A549 (cell line): ENCODE results near the gene CFAP92. TPM values are rescaled to one million over a fixed set of nuclear protein-coding genes. Genes with fewer than 3 reads are reported as not detected.

Source experiments
- ATAC-seq, 2 experiments: fragments of 200-7000 bp in 1 of 2; fragments of >200 bp in 1 of 2; cut with Nextera tagmentation in 1 of 2; cut with Tn5 transposase in 1 of 2; 3 replicates each; pipeline versions ENCODE4 v1.8.0 to v1.9.1; 2018 to 2020; ENCODE audit warnings: mild to moderate bottlenecking in 1 of 2, moderate library complexity in 1 of 2
- CTCF ChIA-PET: fragments of 300-600 bp; sonication (Branson Sonifier 250); formaldehyde crosslinking; extraction: SDS; loops from one replicate; lab custom pipeline; 2021; ENCODE audit warnings: antibody characterized with exemption, inconsistent platforms; lab: Yijun Ruan, JAX
- POLR2A ChIA-PET: fragments of 350-600 bp; formaldehyde crosslinking; extraction: SDS; loops from one replicate; lab custom pipeline; 2021; ENCODE audit warnings: antibody characterized with exemption, inconsistent platforms; lab: Yijun Ruan, JAX
- DNase-seq, 2 experiments: peaks; one replicate each; pipeline versions ENCODE4 v3.0.0 to v3.0.0-alpha.2; 2011 to 2016; ENCODE audit warnings: low read depth in 1 of 2, low spot score in 1 of 2
- FAIRE-seq: peaks from 2 replicates; lab custom pipeline; 2011; peaks lifted over from hg19 to GRCh38; lab: Jason Lieb, UNC
- H3K27ac ChIP-seq, 2 experiments: fragments of >200 bp; sonication (Bioruptor Twin); formaldehyde crosslinking; 3 replicates each; pipeline ENCODE4 v1.5.1; 2016 to 2017
- H3K4me1 ChIP-seq: fragments of >200 bp; sonication (Bioruptor Twin); formaldehyde crosslinking; 3 replicates; pipeline ENCODE4 v1.6.1; 2016
- H3K4me2 ChIP-seq: fragments of >200 bp; sonication (Bioruptor Twin); formaldehyde crosslinking; 3 replicates; pipeline ENCODE4 v1.6.1; 2016
- H3K4me3 ChIP-seq: fragments of >200 bp; sonication (Bioruptor Twin); formaldehyde crosslinking; 3 replicates; pipeline ENCODE4 v1.5.1; 2016
- H3K9me3 ChIP-seq: fragments of >200 bp; sonication (Bioruptor Twin); formaldehyde crosslinking; 3 replicates; pipeline ENCODE4 v1.6.1; 2016
- CBX2 ChIP-seq: fragments of 200-600 bp; sonication (generic); IDR thresholded peaks from 2 replicates; pipeline ENCODE4 v1.6.1; 2016; ENCODE audit warnings: low read depth, mild to moderate bottlenecking, borderline replicate concordance
- CBX8 ChIP-seq: fragments of 200-600 bp; sonication (generic); IDR thresholded peaks from 2 replicates; pipeline ENCODE4 v1.6.1; 2016
- CHD2 ChIP-seq: fragments of 150-350 bp; IDR thresholded peaks from 2 replicates; pipeline ENCODE4 v1.6.1; 2014; ENCODE audit warnings: low read length; ENCODE audit not compliant: partially characterized antibody
- CHD4 ChIP-seq: fragments of 200-600 bp; sonication (generic); IDR thresholded peaks from 2 replicates; pipeline ENCODE4 v1.6.1; 2016; ENCODE audit warnings: antibody characterized with exemption, mild to moderate bottlenecking, borderline replicate concordance
- EHF ChIP-seq: fragments of 250-450 bp; sonication (Bioruptor Pico); IDR thresholded peaks from 2 replicates; pipeline ENCODE4 v1.5.0; 2020; ENCODE audit warnings: mild to moderate bottlenecking
- ESRRA ChIP-seq: fragments of 150-350 bp; IDR thresholded peaks from 2 replicates; pipeline ENCODE4 v1.6.1; 2014; ENCODE audit warnings: mild to moderate bottlenecking, low read length, borderline replicate concordance
- FOSL2 ChIP-seq, 2 experiments: fragments of 450-650 bp in 1 of 2; fragments of >200 bp in 1 of 2; sonication (Bioruptor Twin) in 1 of 2; formaldehyde crosslinking; IDR thresholded peaks; 2 replicates each; pipeline versions ENCODE4 v1.5.0 to v1.6.1; 2016 to 2020; ENCODE audit warnings: mild to moderate bottlenecking in 1 of 2, moderate library complexity in 1 of 2
- HDAC2 ChIP-seq: fragments of 200-600 bp; sonication (generic); IDR thresholded peaks from 2 replicates; pipeline ENCODE4 v1.6.1; 2016
- HOXA7 ChIP-seq: fragments of 250-450 bp; sonication (Bioruptor Pico); IDR thresholded peaks from 2 replicates; pipeline ENCODE4 v1.5.0; 2020; ENCODE audit warnings: mild to moderate bottlenecking, moderate library complexity
- JUNB ChIP-seq: fragments of >200 bp; sonication (Bioruptor Twin); formaldehyde crosslinking; IDR thresholded peaks from 2 replicates; pipeline ENCODE4 v1.6.1; 2016
- POLR2AphosphoS2 ChIP-seq: conservative IDR thresholded peaks from 2 replicates; pipeline ENCODE4 v1.6.1; 2012; ENCODE audit warnings: low read length, improper control_type of control experiment, inconsistent platforms
- RAD21 ChIP-seq, 2 experiments: fragments of >200 bp in 1 of 2; sonication (Bioruptor Twin) in 1 of 2; formaldehyde crosslinking in 1 of 2; IDR thresholded peaks in 1 of 2; conservative IDR thresholded peaks in 1 of 2; 2 replicates in 1 of 2; 3 replicates in 1 of 2; pipeline ENCODE4 v1.6.1; 2012 to 2018; ENCODE audit warnings: inconsistent platforms in 1 of 2
- RCOR1 ChIP-seq: fragments of 150-350 bp; IDR thresholded peaks from 2 replicates; pipeline ENCODE4 v1.6.1; 2014; ENCODE audit warnings: antibody characterized with exemption, low read length, low read depth
- TP53 ChIP-seq: fragments of 250-450 bp; sonication (Bioruptor Pico); IDR thresholded peaks from 2 replicates; pipeline ENCODE4 v1.5.0; 2021; ENCODE audit warnings: mild to moderate bottlenecking, moderate library complexity
- ZC3H11A ChIP-seq: fragments of 450-650 bp; IDR thresholded peaks from 2 replicates; pipeline ENCODE4 v1.6.1; 2014; ENCODE audit warnings: antibody characterized with exemption, mild to moderate bottlenecking
- ZNF302 ChIP-seq: fragments of 250-450 bp; sonication (Bioruptor Pico); IDR thresholded peaks from 2 replicates; pipeline ENCODE4 v1.9.0; 2021; ENCODE audit warnings: inconsistent platforms, mild to moderate bottlenecking, moderate library complexity
- WGBS: methylation state at CpG from one replicate; pipeline ENCODE4 v1.1.6; 2017; ENCODE audit errors: missing lambda C conversion rate; 5-methylcytosine and 5-hydroxymethylcytosine counted together
- polyA plus RNA-seq, 4 experiments: library from polyadenylated mRNA; depleted of rRNA in 3 of 4; stranded (reverse); fragments of >200 nt; fragmentation: RNase III in 1 of 4; extraction: RNeasy Plus Mini Kit Qiagen cat#74134 plus additional on column Dnase treatment in 1 of 4; gene quantifications; 2 replicates in 3 of 4; 3 replicates in 1 of 4; pipeline ENCODE4 v1.2.3, GENCODE V29; 2011 to 2017
- TF ChIP-seq, protein P1 (sequence below): fragments of >200 bp; sonication (Bioruptor Twin); formaldehyde crosslinking; IDR thresholded peaks from 3 replicates; pipeline ENCODE4 v1.6.1; 2016
- TF ChIP-seq, protein P2 (sequence below): IDR thresholded peaks from 2 replicates; pipeline ENCODE4 v1.6.1; 2012
- TF ChIP-seq, protein P3 (sequence below): fragments of >200 bp; sonication (Bioruptor Twin); formaldehyde crosslinking; IDR thresholded peaks from 2 replicates; pipeline ENCODE4 v1.6.1; 2016

The CFAP92 gene
- polyA plus RNA-seq, 2 of the 4 experiments (the other 2 are of a cell fraction) = not detected

DNA sequence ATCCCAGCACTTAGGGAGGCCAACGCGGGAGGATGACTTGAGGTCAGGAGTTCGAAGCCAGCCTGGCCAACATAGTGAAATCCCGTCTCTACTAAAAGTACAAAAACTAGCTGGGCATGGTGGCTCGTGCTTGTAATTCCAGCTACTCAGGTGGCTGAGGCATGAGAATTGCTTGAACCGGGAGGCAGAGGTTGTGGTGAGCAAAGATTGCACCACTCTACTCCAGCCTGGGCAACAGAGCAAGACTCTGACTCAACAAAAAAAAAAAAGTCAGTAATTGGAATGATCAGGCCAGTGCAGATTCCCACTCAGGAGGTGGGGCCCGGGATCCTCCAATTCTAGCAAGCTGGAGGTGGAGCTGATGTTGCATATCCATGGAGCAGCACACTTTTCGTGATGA, 5.6 kb downstream of the CFAP92 start:
- no peak overlapping the region for H3K27ac ChIP-seq
- POLR2A ChIA-PET = no interaction called here
- H3K4me1 ChIP-seq = no peaks in the 10 kb centered on the region
- H3K9me3 ChIP-seq = no peaks in the 10 kb centered on the region
- no peak for ATAC-seq
- H3K4me3 ChIP-seq = no peak overlapping the region
- DNase-seq = no peak
- TF ChIP-seq CHD2 (no peak), CHD4 (no peak)
- FAIRE-seq = no peak
- CTCF ChIA-PET = interaction anchor here (0.6 to 1.7 kb wide), 2 partner anchors 18 to 90 kb away, joined by 3 to 10 read pairs; no protein-coding TSS in a partner anchor
- no peak overlapping the region for H3K4me2 ChIP-seq
- 77% methylated on average over 8 of the region's 8 CpGs for WGBS

DNA sequence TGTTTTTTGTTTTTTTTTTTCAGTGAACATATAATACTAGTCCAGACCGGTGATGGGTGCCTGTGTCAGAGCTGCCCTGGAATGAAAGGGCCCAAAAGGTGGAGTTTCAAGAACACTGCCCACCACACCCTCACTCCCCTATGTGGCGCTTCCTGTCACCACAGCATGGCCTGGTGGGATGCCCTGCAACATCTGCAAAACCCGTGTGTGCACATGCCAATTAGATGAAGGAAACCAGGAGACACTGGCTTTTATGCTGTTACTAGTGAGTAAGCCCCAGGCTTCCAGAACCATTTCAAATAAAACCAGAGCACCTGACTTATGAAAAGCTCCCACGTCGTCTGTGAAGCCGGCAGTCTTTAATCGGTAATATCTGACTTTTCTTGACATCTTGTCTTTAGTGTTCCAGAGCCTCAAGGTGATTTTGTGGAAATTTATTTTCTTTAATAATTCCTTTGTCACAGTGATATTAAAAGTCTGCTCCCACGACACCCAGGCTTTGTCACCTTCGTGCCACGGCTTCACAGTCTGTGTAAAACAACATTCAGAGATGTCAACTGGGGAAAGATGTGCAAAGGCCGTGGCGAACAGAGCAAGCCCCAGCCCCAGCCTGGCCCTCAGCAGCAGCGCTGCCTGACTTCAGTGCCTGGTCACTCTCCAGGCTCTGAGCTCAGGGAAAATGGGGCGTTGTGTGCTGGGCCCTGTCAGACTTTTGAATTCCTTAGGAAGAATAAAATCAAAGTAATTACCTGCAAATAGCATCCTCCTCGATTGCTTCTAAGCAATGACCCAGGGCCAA, 6.4 kb downstream of the CFAP92 start:
- no peaks in the 10 kb centered on the region for H3K9me3 ChIP-seq
- WGBS = 80% methylated on average over 15 of the region's 15 CpGs
- no peak overlapping the region for H3K4me3 ChIP-seq
- TF ChIP-seq CBX2 (no peak), HOXA7 (CRISPR knock-in tag) (no peak), ZC3H11A (no peak), TP53 (CRISPR knock-in tag) (no peak), CBX8 (no peak), POLR2AphosphoS2 (no peak), RAD21 (conservative IDR thresholded peaks at IDR 0.05 in 1 of 2, IDR thresholded peaks at IDR 0.05 in 1 of 2) (no peak), HDAC2 (no peak), JUNB (no peak), EHF (CRISPR knock-in tag) (no peak), FOSL2 (IDR thresholded peaks at IDR 0.05) (no peak), FOSL2 (CRISPR knock-in tag; IDR thresholded peaks at IDR 0.05) (no peak), RCOR1 (no peak), CHD4 (no peak), ZNF302 (CRISPR knock-in tag) (no peak), ESRRA (no peak)
- TF ChIP-seq, protein P1, sequence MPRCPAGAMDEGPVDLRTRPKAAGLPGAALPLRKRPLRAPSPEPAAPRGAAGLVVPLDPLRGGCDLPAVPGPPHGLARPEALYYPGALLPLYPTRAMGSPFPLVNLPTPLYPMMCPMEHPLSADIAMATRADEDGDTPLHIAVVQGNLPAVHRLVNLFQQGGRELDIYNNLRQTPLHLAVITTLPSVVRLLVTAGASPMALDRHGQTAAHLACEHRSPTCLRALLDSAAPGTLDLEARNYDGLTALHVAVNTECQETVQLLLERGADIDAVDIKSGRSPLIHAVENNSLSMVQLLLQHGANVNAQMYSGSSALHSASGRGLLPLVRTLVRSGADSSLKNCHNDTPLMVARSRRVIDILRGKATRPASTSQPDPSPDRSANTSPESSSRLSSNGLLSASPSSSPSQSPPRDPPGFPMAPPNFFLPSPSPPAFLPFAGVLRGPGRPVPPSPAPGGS = no peak
- TF ChIP-seq, protein P2, sequence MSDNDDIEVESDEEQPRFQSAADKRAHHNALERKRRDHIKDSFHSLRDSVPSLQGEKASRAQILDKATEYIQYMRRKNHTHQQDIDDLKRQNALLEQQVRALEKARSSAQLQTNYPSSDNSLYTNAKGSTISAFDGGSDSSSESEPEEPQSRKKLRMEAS = no peak
- TF ChIP-seq, protein P3, sequence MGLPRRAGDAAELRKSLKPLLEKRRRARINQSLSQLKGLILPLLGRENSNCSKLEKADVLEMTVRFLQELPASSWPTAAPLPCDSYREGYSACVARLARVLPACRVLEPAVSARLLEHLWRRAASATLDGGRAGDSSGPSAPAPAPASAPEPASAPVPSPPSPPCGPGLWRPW = no peak
- no peak overlapping the region for H3K4me2 ChIP-seq
- CTCF ChIA-PET = interaction anchor here (1.7 kb wide), 1 partner anchor 17 kb away, joined by 10 read pairs; no protein-coding TSS in a partner anchor
- POLR2A ChIA-PET = no interaction called here
- H3K27ac ChIP-seq = no peak overlapping the region
- no peak for DNase-seq
- FAIRE-seq = no peak
- ATAC-seq = no peak
- no peaks in the 10 kb centered on the region for H3K4me1 ChIP-seq

DNA sequence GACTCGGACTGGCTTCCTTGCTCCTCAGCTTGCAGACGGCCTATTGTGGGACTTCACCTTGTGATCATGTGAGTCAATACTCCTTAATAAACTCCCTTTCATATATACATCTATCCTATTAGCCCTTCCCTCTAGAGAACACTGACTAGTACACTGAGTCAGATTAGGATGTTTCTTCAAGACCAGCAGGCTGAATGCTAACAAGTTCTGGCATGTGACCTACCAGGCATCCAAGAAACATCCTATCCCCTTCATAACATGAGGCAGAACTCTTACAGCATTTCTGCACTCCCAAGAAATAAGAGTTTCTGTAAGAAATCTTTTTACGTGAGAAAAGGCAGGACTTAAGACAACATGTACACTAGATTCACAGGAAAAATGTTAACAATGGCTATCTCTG, 9.3 kb downstream of the CFAP92 start:
- no peak overlapping the region for H3K4me2 ChIP-seq
- ATAC-seq (no peak), DNase-seq (no peak), FAIRE-seq (no peak)
- H3K9me3 ChIP-seq = no peaks in the 10 kb centered on the region
- H3K4me3 ChIP-seq = no peak overlapping the region
- no peak for TF ChIP-seq RAD21 (conservative IDR thresholded peaks at IDR 0.05 in 1 of 2, IDR thresholded peaks at IDR 0.05 in 1 of 2)
- no peak overlapping the region for H3K27ac ChIP-seq
- no peaks in the 10 kb centered on the region for H3K4me1 ChIP-seq
- ChIA-PET CTCF (no interaction called here), POLR2A (no interaction called here)
- WGBS = 83% methylated on average over 3 of the region's 3 CpGs
